DND-41 (cell line): ENCODE measurements around the gene CD276.

ENCODE experiments used
- ATAC-seq: fragments of 200-7000 bp; cut with Tn5 transposase; 3 replicates; pipeline ENCODE4 v1.9.1; 2021; ENCODE audit warnings: low read depth; ENCODE audit not compliant: insufficient read depth
- DNase-seq: peaks from one replicate; pipeline ENCODE4 v3.0.0-alpha.2; 2020
- H2AFZ ChIP-seq: 2 replicates; pipeline ENCODE4 v1.6.0; 2012; ENCODE audit warnings: low read depth, low read length
- H3K27ac ChIP-seq: 2 replicates; pipeline ENCODE4 v1.5.1; 2012; ENCODE audit warnings: low read length, inconsistent platforms
- H3K27me3 ChIP-seq: fragments of 200-600 bp; sonication (generic); 2 replicates; pipeline ENCODE4 v1.6.0; 2012; ENCODE audit warnings: low read length, mild to moderate bottlenecking, inconsistent platforms; ENCODE audit not compliant: insufficient read depth, poor library complexity
- H3K36me3 ChIP-seq: 2 replicates; pipeline ENCODE4 v1.5.1; 2012; ENCODE audit warnings: low read length, inconsistent platforms; ENCODE audit not compliant: insufficient read depth
- H3K4me1 ChIP-seq: 2 replicates; pipeline ENCODE4 v1.5.1; 2012; ENCODE audit warnings: mild to moderate bottlenecking, low read length; ENCODE audit not compliant: insufficient read depth
- H3K4me2 ChIP-seq: 2 replicates; pipeline ENCODE4 v1.6.0; 2012; ENCODE audit warnings: mild to moderate bottlenecking, moderate library complexity, low read length, inconsistent platforms; ENCODE audit not compliant: insufficient read depth
- H3K4me3 ChIP-seq, 2 experiments: fragments of 200-600 bp in 1 of 2; shearing (Covaris generic) in 1 of 2; 2 replicates each; pipeline ENCODE4 v1.5.1; 2012 to 2016; ENCODE audit warnings: inconsistent platforms in 2 of 2, low read length in 2 of 2, mild to moderate bottlenecking in 2 of 2, low read depth in 1 of 2, moderate library complexity in 1 of 2
- H3K79me2 ChIP-seq: 2 replicates; pipeline ENCODE4 v1.6.0; 2012; ENCODE audit warnings: low read length, inconsistent platforms; ENCODE audit not compliant: insufficient read depth
- H3K9ac ChIP-seq: 2 replicates; pipeline ENCODE4 v1.6.0; 2012; ENCODE audit warnings: low read depth, mild to moderate bottlenecking, inconsistent platforms, low read length, moderate library complexity
- H3K9me3 ChIP-seq: 2 replicates; pipeline ENCODE4 v1.5.1; 2012; ENCODE audit warnings: low read length, moderate library complexity, mild to moderate bottlenecking, inconsistent platforms; ENCODE audit not compliant: insufficient read depth, severe bottlenecking
- H4K20me1 ChIP-seq: 2 replicates; pipeline ENCODE4 v1.6.0; 2012; ENCODE audit warnings: low read length; ENCODE audit not compliant: insufficient read depth
- CTCF ChIP-seq: IDR thresholded peaks from 2 replicates; pipeline ENCODE4 v1.5.1; 2012; ENCODE audit warnings: borderline replicate concordance, low read length, moderate library complexity, mild to moderate bottlenecking; ENCODE audit not compliant: poor library complexity, severe bottlenecking; ENCODE audit errors: extremely low read depth
- EZH2 ChIP-seq: IDR thresholded peaks from 3 replicates; pipeline ENCODE4 v1.6.1; 2012; ENCODE audit warnings: borderline replicate concordance, low read depth, mild to moderate bottlenecking, moderate library complexity, low read length, inconsistent platforms; ENCODE audit not compliant: severe bottlenecking

The CD276 gene

GRCh38 chr15:73696641-73697001, 12.4 kb downstream of the CD276 start:
- peaks cover 30% of the 10 kb centered on the region for H4K20me1 ChIP-seq
- H3K4me1 ChIP-seq: peaks cover 19% of the 10 kb centered on the region
- H2AFZ ChIP-seq: no peak overlapping the region
- ATAC-seq (no peak), DNase-seq (no peak)
- H3K27me3 ChIP-seq: peaks cover 16% of the 10 kb centered on the region
- H3K27ac ChIP-seq: no peak overlapping the region
- H3K4me3 ChIP-seq: no peak overlapping the region
- TF ChIP-seq CTCF (no peak), EZH2 (no peak)
- H3K36me3 ChIP-seq: no peaks in the 10 kb centered on the region
- H3K4me2 ChIP-seq: peak overlapping the region; percentile 34; the same call in 1 of the 2 replicates
- H3K79me2 ChIP-seq: no peaks in the 10 kb centered on the region
- H3K9ac ChIP-seq: no peak overlapping the region
- H3K9me3 ChIP-seq: no peaks in the 10 kb centered on the region

GRCh38 chr15:73697033-73697467, 12.9 kb downstream of the CD276 start:
- H3K4me1 ChIP-seq: peaks cover 19% of the 10 kb centered on the region
- no peaks in the 10 kb centered on the region for H3K36me3 ChIP-seq
- peaks cover 30% of the 10 kb centered on the region for H4K20me1 ChIP-seq
- H3K79me2 ChIP-seq: no peaks in the 10 kb centered on the region
- DNase-seq (peak; percentile 93), ATAC-seq (peak; percentile 94)
- H3K27me3 ChIP-seq: peaks cover 16% of the 10 kb centered on the region
- H3K4me2 ChIP-seq: peak overlapping the region; percentile 34; the same call in 1 of the 2 replicates
- no peaks in the 10 kb centered on the region for H3K9me3 ChIP-seq
- H2AFZ ChIP-seq: no peak overlapping the region
- no peak overlapping the region for H3K4me3 ChIP-seq
- no peak overlapping the region for H3K9ac ChIP-seq
- TF ChIP-seq EZH2: no peak
- no peak for TF ChIP-seq CTCF
- no peak overlapping the region for H3K27ac ChIP-seq

- Histone ChIP-seq H3K79me2 (no peaks in the 10 kb centered on the region), H3K27ac (no peak overlapping the region), H4K20me1 (peaks cover 29% of the 10 kb centered on the region), H3K9me3 (no peaks in the 10 kb centered on the region), H3K9ac (no peak overlapping the region), H3K27me3 (peaks cover 7% of the 10 kb centered on the region), H3K36me3 (no peaks in the 10 kb centered on the region), H2AFZ (no peak overlapping the region), H3K4me1 (peaks cover 19% of the 10 kb centered on the region), H3K4me2 (no peak overlapping the region), H3K4me3 (no peak overlapping the region)
- ATAC-seq (no peak), DNase-seq (no peak)
- TF ChIP-seq CTCF (no peak), EZH2 (no peak)
Observed at GRCh38 chr15:73699249-73700040, 15.3 kb downstream of the CD276 start.
